SU-DHL-6 (cell line): ENCODE measurements around the gene TEX50.
"Not testable (repeated sequence)": the region's sequence is repeated elsewhere in the genome, so short reads cannot be mapped to it uniquely, and the experiment has no call there.

ENCODE experiments used
- H2AFZ ChIP-seq: fragments of 200-600 bp; sonication (generic); 2 replicates; pipeline ENCODE4 v1.6.1; 2014; ENCODE audit warnings: low read depth, mild to moderate bottlenecking, moderate library complexity, mixed read lengths, antibody characterized with exemption, low read length; ENCODE audit not compliant: severe bottlenecking
- H3F3A ChIP-seq: fragments of 200-600 bp; shearing (Covaris generic); 2 replicates; pipeline ENCODE4 v1.6.0; 2016; ENCODE audit warnings: antibody characterized with exemption, mild to moderate bottlenecking; ENCODE audit not compliant: insufficient read depth
- H3K27ac ChIP-seq: fragments of 200-600 bp; sonication (generic); 2 replicates; pipeline ENCODE4 v1.5.1; 2016; ENCODE audit warnings: low read depth, mild to moderate bottlenecking, low read length, moderate library complexity, mixed read lengths
- H3K27me3 ChIP-seq: fragments of 200-600 bp; sonication (generic), shearing (Covaris generic); 2 replicates; pipeline ENCODE4 v1.6.0; 2014; ENCODE audit warnings: mild to moderate bottlenecking, low read length
- H3K36me3 ChIP-seq: fragments of 200-600 bp; sonication (generic); 2 replicates; pipeline ENCODE4 v1.6.1; 2014; ENCODE audit warnings: mild to moderate bottlenecking, low read length, mixed read lengths
- H3K4me2 ChIP-seq: fragments of 300-600, 200-600 bp; shearing (Covaris generic), sonication (generic); 2 replicates; pipeline ENCODE4 v1.6.0; 2014; ENCODE audit warnings: low read length, low read depth, mild to moderate bottlenecking; ENCODE audit not compliant: poor library complexity, severe bottlenecking
- H3K4me3 ChIP-seq: fragments of 200-600 bp; sonication (generic); 2 replicates; pipeline ENCODE4 v1.5.1; 2014; ENCODE audit warnings: antibody characterized with exemption, low read length, mild to moderate bottlenecking, mixed read lengths; ENCODE audit not compliant: insufficient read depth, poor library complexity, severe bottlenecking
- H3K79me2 ChIP-seq: fragments of 200-600 bp; sonication (generic); 2 replicates; pipeline ENCODE4 v1.6.1; 2014; ENCODE audit warnings: mild to moderate bottlenecking, low read length, moderate library complexity; ENCODE audit not compliant: insufficient read depth
- H3K9ac ChIP-seq: fragments of 200-600 bp; sonication (generic); 2 replicates; pipeline ENCODE4 v1.7.0; 2014; ENCODE audit warnings: mild to moderate bottlenecking, low read length
- H3K9me2 ChIP-seq: fragments of 200-600 bp; sonication (generic); replicated peaks from 2 replicates; pipeline ENCODE4 v1.6.1; 2014; ENCODE audit warnings: low read length; ENCODE audit not compliant: insufficient read depth
- H3K9me3 ChIP-seq: fragments of 200-600 bp; sonication (generic); 2 replicates; pipeline ENCODE4 v1.6.1; 2014; ENCODE audit warnings: low read length, mixed read lengths; ENCODE audit not compliant: insufficient read depth
- H4K20me1 ChIP-seq: fragments of 200-600 bp; sonication (generic); 2 replicates; pipeline ENCODE4 v1.6.1; 2014; ENCODE audit warnings: low read depth, mild to moderate bottlenecking, antibody characterized with exemption, low read length, moderate library complexity, mixed read lengths
- CTCF ChIP-seq: fragments of 200-600 bp; sonication (generic); IDR thresholded peaks from one replicate; pipeline ENCODE4 v1.5.1; 2017; ENCODE audit warnings: antibody characterized with exemption, mild to moderate bottlenecking, low read length, moderate library complexity; ENCODE audit not compliant: insufficient read depth, poor library complexity, severe bottlenecking
- EZH2phosphoT487 ChIP-seq: fragments of 200-600 bp; sonication (generic), shearing (Covaris generic); conservative IDR thresholded peaks from 2 replicates; pipeline ENCODE4 v1.6.1; 2018; ENCODE audit warnings: mild to moderate bottlenecking, antibody characterized with exemption, low read length, moderate library complexity, mixed read lengths

TEX50 gene

GRCh38 chr1:173635116-173635515, at the start of gene TEX50:
Gene TEX50, plus strand, starts transcription at chr1:173635338. Its CDS starts 184 bp downstream, at chr1:173635522.
- Histone ChIP-seq H3K79me2 (no peaks in the 10 kb centered on the region), H3F3A (no peaks in the 10 kb centered on the region), H3K36me3 (no peaks in the 10 kb centered on the region), H3K9ac (no peak within 1 kb of the TSS), H3K9me2 (no peaks in the 10 kb centered on the region), H3K27me3 (0 out of 2 replicates have a peak, but pooled peaks cover 2% of the 10 kb centered on the region), H4K20me1 (no peaks in the 10 kb centered on the region), H3K4me3 (no peak within 1 kb of the TSS), H2AFZ (no peak within 1 kb of the TSS), H3K9me3 (no peaks in the 10 kb centered on the region), H3K27ac (no peak within 1 kb of the TSS), H3K4me2 (no peak within 1 kb of the TSS)
- TF ChIP-seq EZH2phosphoT487 (no peak), CTCF (no peak)

GRCh38 chr1:173590557-173590956, 44.6 kb upstream of the TEX50 start:
- H3F3A ChIP-seq: no peaks in the 10 kb centered on the region
- no peaks in the 10 kb centered on the region for H3K36me3 ChIP-seq
- no peaks in the 10 kb centered on the region for H4K20me1 ChIP-seq
- no peak overlapping the region for H2AFZ ChIP-seq
- TF ChIP-seq EZH2phosphoT487 (no peak), CTCF (no peak)
- H3K4me2 ChIP-seq: no peak overlapping the region
- no peaks in the 10 kb centered on the region for H3K27me3 ChIP-seq
- H3K9me3 ChIP-seq: no peaks in the 10 kb centered on the region
- H3K79me2 ChIP-seq: no peaks in the 10 kb centered on the region
- H3K4me3 ChIP-seq: no peak overlapping the region
- no peaks in the 10 kb centered on the region for H3K9me2 ChIP-seq
- H3K27ac ChIP-seq: no peak overlapping the region
- H3K9ac ChIP-seq: no peak overlapping the region

- not testable (repeated sequence) for H4K20me1 ChIP-seq, H3K4me3 ChIP-seq, H3K9ac ChIP-seq, H3K36me3 ChIP-seq, H3K27me3 ChIP-seq, H3F3A ChIP-seq, H3K79me2 ChIP-seq, H3K27ac ChIP-seq, H2AFZ ChIP-seq, H3K9me3 ChIP-seq, H3K9me2 ChIP-seq, H3K4me2 ChIP-seq
Observed at GRCh38 chr1:173591138-173591537, 44.0 kb upstream of the TEX50 start.

GRCh38 chr1:173596097-173596825, 38.9 kb upstream of the TEX50 start:
- H3K9me3 ChIP-seq: no peaks in the 10 kb centered on the region
- H4K20me1 ChIP-seq: no peaks in the 10 kb centered on the region
- no peaks in the 10 kb centered on the region for H3F3A ChIP-seq
- no peaks in the 10 kb centered on the region for H3K79me2 ChIP-seq
- H3K9me2 ChIP-seq: no peaks in the 10 kb centered on the region
- no peaks in the 10 kb centered on the region for H3K27me3 ChIP-seq
- TF ChIP-seq CTCF (no peak), EZH2phosphoT487 (no peak)
- H3K36me3 ChIP-seq: no peaks in the 10 kb centered on the region
- no peak overlapping the region for H3K4me3 ChIP-seq
- H2AFZ ChIP-seq: no peak overlapping the region
- no peak overlapping the region for H3K9ac ChIP-seq
- no peak overlapping the region for H3K4me2 ChIP-seq
- no peak overlapping the region for H3K27ac ChIP-seq
